Measurements from ENCODE around the gene SAT2. TPM values are rescaled to one million over a fixed set of nuclear protein-coding genes. Genes with fewer than 3 reads are reported as not detected.

SAT2 gene
- total and polyA plus RNA-seq, 8 donors = 11.6 to 235 (median 129) TPM

- Histone ChIP-seq H3K27me3 (no peaks in the 10 kb centered on the region), H3K36me3 (peaks cover 64 to 84% (median 83%) of the 10 kb centered on the region in 4 donors), H3K27ac (no peak overlapping the region), H3K4me1 (no peaks in the 10 kb centered on the region), H3K4me3 (no peak overlapping the region), H3K9me3 (peaks cover 0 to 10% (median 6%) of the 10 kb centered on the region in 4 donors)
- WGBS, 5 donors = 86 to 96% (median 93%) methylated on average over 2 of the region's 2 CpGs
- intact Hi-C loops (cut with DNase I; ENCODE audit: low total_unique reads) = no loop called here
- no peak for TF ChIP-seq POLR2A (IDR thresholded peaks at IDR 0.05)
- no peak for TF ChIP-seq POLR2AphosphoS5 (IDR thresholded peaks at IDR 0.05)
- TF ChIP-seq CTCF (IDR thresholded peaks at IDR 0.05) = peak in 1 of 7 experiments; percentile 19
- no peak for TF ChIP-seq EP300 (IDR thresholded peaks at IDR 0.05)
- peak in 1 of 2 donors; percentile 31 for DNase-seq
Measured at GRCh38 chr17:7673239-7673638, 45.6 kb upstream of the SAT2 start.

- Histone ChIP-seq H3K36me3 (peaks cover 40 to 81% (median 80%) of the 10 kb centered on the region in 4 donors), H3K9me3 (peaks cover 0 to 3% (median 2%) of the 10 kb centered on the region in 4 donors), H3K27me3 (no peaks in the 10 kb centered on the region), H3K4me1 (peaks cover 0 to 4% (median 0%) of the 10 kb centered on the region in 4 donors), H3K27ac (no peak overlapping the region), H3K4me3 (no peak overlapping the region)
- 92 to 98% (median 94%) methylated on average over 7 of the region's 7 CpGs for WGBS, 5 donors
- DNase-seq = no peak
- intact Hi-C loops (cut with DNase I; ENCODE audit: low total_unique reads) = no loop called here
- TF ChIP-seq POLR2AphosphoS5 (IDR thresholded peaks at IDR 0.05) (no peak), CTCF (IDR thresholded peaks at IDR 0.05) (no peak), POLR2A (IDR thresholded peaks at IDR 0.05) (no peak), EP300 (IDR thresholded peaks at IDR 0.05) (no peak)
Measured at GRCh38 chr17:7668482-7668881, 40.9 kb upstream of the SAT2 start.

- intact Hi-C loops (cut with DNase I; ENCODE audit: low total_unique reads) = no loop called here
- 60 to 77% (median 67%) methylated on average over 9 to 10 of the region's 10 CpGs for WGBS, 5 donors
- H3K36me3 ChIP-seq = peaks cover 34 to 75% (median 73%) of the 10 kb centered on the region in 4 donors
- TF ChIP-seq POLR2AphosphoS5 (IDR thresholded peaks at IDR 0.05) = no peak
- TF ChIP-seq POLR2A (IDR thresholded peaks at IDR 0.05) = no peak
- TF ChIP-seq EP300 (IDR thresholded peaks at IDR 0.05) = no peak
- TF ChIP-seq CTCF (IDR thresholded peaks at IDR 0.05) = no peak
- H3K4me3 ChIP-seq = no peak overlapping the region
- DNase-seq = peak in 1 of 2 donors; percentile 50
- no peaks in the 10 kb centered on the region for H3K27me3 ChIP-seq
- H3K9me3 ChIP-seq = no peaks in the 10 kb centered on the region
- H3K4me1 ChIP-seq = peaks cover 0 to 4% (median 0%) of the 10 kb centered on the region in 4 donors
- H3K27ac ChIP-seq = no peak overlapping the region
Measured at GRCh38 chr17:7667656-7668406, 40.2 kb upstream of the SAT2 start.

GRCh38 chr17:7656958-7657609 lies 29.5 kb upstream of the SAT2 start:
- H3K27me3 ChIP-seq = peaks cover 0 to 13% (median 3%) of the 10 kb centered on the region in 3 donors
- TF ChIP-seq CTCF (IDR thresholded peaks at IDR 0.05) (no peak), POLR2AphosphoS5 (IDR thresholded peaks at IDR 0.05) (no peak), POLR2A (IDR thresholded peaks at IDR 0.05) (no peak), EP300 (IDR thresholded peaks at IDR 0.05) (no peak)
- H3K27ac ChIP-seq = no peak overlapping the region
- H3K36me3 ChIP-seq = no peaks in the 10 kb centered on the region
- H3K9me3 ChIP-seq = no peaks in the 10 kb centered on the region
- no peak overlapping the region for H3K4me3 ChIP-seq
- H3K4me1 ChIP-seq = peaks cover 0 to 10% (median 3%) of the 10 kb centered on the region in 4 donors
- intact Hi-C loops (cut with DNase I; ENCODE audit: low total_unique reads) = no loop called here
- peak in 1 of 2 donors; percentile 73 for DNase-seq
- 36 to 61% (median 50%) methylated on average over 10 of the region's 10 CpGs for WGBS, 5 donors
